HEK293 (cell line): ENCODE results near the gene FGFR3.

Experiments used
- GLIS2 ChIP-seq: fragments of 450-650 bp; formaldehyde crosslinking; IDR thresholded peaks from 2 replicates; pipeline ENCODE4 v1.5.1; 2016; ENCODE audit warnings: missing biosample characterization, missing genetic modification characterization
- KLF17 ChIP-seq: fragments of 450-650 bp; formaldehyde crosslinking; IDR thresholded peaks from 2 replicates; pipeline ENCODE4 v1.5.1; 2016; ENCODE audit warnings: missing biosample characterization, missing genetic modification characterization
- KLF8 ChIP-seq: fragments of 450-650 bp; formaldehyde crosslinking; IDR thresholded peaks from 2 replicates; pipeline ENCODE4 v1.5.1; 2016; ENCODE audit warnings: missing biosample characterization, missing genetic modification characterization
- MEIS1 ChIP-seq: sonication (generic); formaldehyde crosslinking; IDR thresholded peaks from 2 replicates; pipeline ENCODE4 v1.8.1; 2022; ENCODE audit warnings: missing genetic modification reagents, mild to moderate bottlenecking, borderline replicate concordance
- MZF1 ChIP-seq: fragments of 450-650 bp; formaldehyde crosslinking; IDR thresholded peaks from 2 replicates; pipeline ENCODE4 v1.5.1; 2017; ENCODE audit warnings: missing biosample characterization, missing genetic modification characterization, borderline replicate concordance
- ZBTB48 ChIP-seq: fragments of 450-650 bp; formaldehyde crosslinking; IDR thresholded peaks from 2 replicates; pipeline ENCODE4 v1.5.1; 2016; ENCODE audit warnings: missing biosample characterization, missing genetic modification characterization
- ZBTB8A ChIP-seq: fragments of 450-650 bp; formaldehyde crosslinking; IDR thresholded peaks from 2 replicates; pipeline ENCODE4 v1.5.1; 2016; ENCODE audit warnings: missing biosample characterization, missing genetic modification characterization
- ZFHX2 ChIP-seq: fragments of 450-650 bp; formaldehyde crosslinking; conservative IDR thresholded peaks from 2 replicates; pipeline ENCODE4 v1.5.1; 2016; ENCODE audit warnings: missing biosample characterization, missing genetic modification characterization
- ZFP41 ChIP-seq: fragments of 450-650 bp; formaldehyde crosslinking; IDR thresholded peaks from 2 replicates; pipeline ENCODE4 v1.5.1; 2016; ENCODE audit warnings: missing biosample characterization, missing genetic modification characterization, borderline replicate concordance
- ZNF2 ChIP-seq: fragments of 450-650 bp; formaldehyde crosslinking; IDR thresholded peaks from 2 replicates; pipeline ENCODE4 v1.5.1; 2016; ENCODE audit warnings: missing biosample characterization, missing genetic modification characterization
- ZNF214 ChIP-seq: fragments of 450-650 bp; formaldehyde crosslinking; IDR thresholded peaks from 2 replicates; pipeline ENCODE4 v1.5.1; 2017; ENCODE audit warnings: missing biosample characterization, mild to moderate bottlenecking, missing genetic modification characterization, borderline replicate concordance
- ZNF239 ChIP-seq: fragments of 450-650 bp; formaldehyde crosslinking; IDR thresholded peaks from 2 replicates; pipeline ENCODE4 v1.5.1; 2016; ENCODE audit warnings: missing biosample characterization, missing genetic modification characterization
- ZNF280C ChIP-seq: fragments of 450-650 bp; formaldehyde crosslinking; IDR thresholded peaks from 2 replicates; pipeline ENCODE4 v1.5.1; 2016; ENCODE audit warnings: missing biosample characterization, missing genetic modification characterization
- ZNF302 ChIP-seq: fragments of 450-650 bp; formaldehyde crosslinking; IDR thresholded peaks from 2 replicates; pipeline ENCODE4 v1.5.1; 2016; ENCODE audit warnings: missing biosample characterization, missing genetic modification characterization, low read depth
- ZNF37A ChIP-seq: fragments of 450-650 bp; IDR thresholded peaks from 2 replicates; pipeline ENCODE4 v1.5.1; 2018; ENCODE audit warnings: missing biosample characterization, missing genetic modification characterization
- ZNF391 ChIP-seq: fragments of 450-650 bp; formaldehyde crosslinking; IDR thresholded peaks from 2 replicates; pipeline ENCODE4 v1.5.1; 2016; ENCODE audit warnings: low read depth, missing biosample characterization, missing genetic modification characterization, borderline replicate concordance
- ZNF561 ChIP-seq: fragments of 450-650 bp; IDR thresholded peaks from 2 replicates; pipeline ENCODE4 v1.5.1; 2018; ENCODE audit warnings: missing biosample characterization, missing genetic modification characterization, borderline replicate concordance
- ZNF600 ChIP-seq: fragments of 450-650 bp; formaldehyde crosslinking; IDR thresholded peaks from 2 replicates; pipeline ENCODE4 v1.5.1; 2016; ENCODE audit warnings: missing biosample characterization, missing genetic modification characterization
- ZNF654 ChIP-seq: fragments of 450-650 bp; formaldehyde crosslinking; IDR thresholded peaks from 2 replicates; pipeline ENCODE4 v1.5.1; 2016; ENCODE audit warnings: low read depth, missing biosample characterization, missing genetic modification characterization
- ZNF670 ChIP-seq: fragments of 450-650 bp; formaldehyde crosslinking; IDR thresholded peaks from 2 replicates; pipeline ENCODE4 v1.5.1; 2016; ENCODE audit warnings: missing biosample characterization, missing genetic modification characterization, low read depth
- ZNF776 ChIP-seq: fragments of 450-650 bp; formaldehyde crosslinking; IDR thresholded peaks from 2 replicates; pipeline ENCODE4 v1.5.0; 2017; ENCODE audit warnings: missing biosample characterization, missing genetic modification characterization, borderline replicate concordance
- ZNF785 ChIP-seq: fragments of 450-650 bp; formaldehyde crosslinking; IDR thresholded peaks from 2 replicates; pipeline ENCODE4 v1.5.1; 2016; ENCODE audit warnings: missing biosample characterization, missing genetic modification characterization
- ZSCAN23 ChIP-seq: fragments of 450-650 bp; formaldehyde crosslinking; IDR thresholded peaks from 2 replicates; pipeline ENCODE4 v1.5.1; 2016; ENCODE audit warnings: missing biosample characterization, missing genetic modification characterization
- TF ChIP-seq, protein P1 (sequence below): fragments of 450-650 bp; formaldehyde crosslinking; IDR thresholded peaks from 2 replicates; pipeline ENCODE4 v1.5.1; 2016; ENCODE audit warnings: missing biosample characterization, missing genetic modification characterization
- TF ChIP-seq, protein P2 (sequence below): fragments of 450-650 bp; formaldehyde crosslinking; optimal IDR thresholded peaks from 2 replicates; pipeline ENCODE3; 2016; ENCODE audit warnings: missing biosample characterization, mild to moderate bottlenecking, missing genetic modification characterization
- TF ChIP-seq, protein P3 (sequence below): fragments of 450-650 bp; formaldehyde crosslinking; IDR thresholded peaks from 2 replicates; pipeline ENCODE4 v1.5.1; 2016; ENCODE audit warnings: missing biosample characterization, missing genetic modification characterization, low read depth
- TF ChIP-seq, protein P4 (sequence below): fragments of 450-650 bp; formaldehyde crosslinking; IDR thresholded peaks from 2 replicates; pipeline ENCODE4 v1.5.1; 2016; ENCODE audit warnings: missing biosample characterization, missing genetic modification characterization, borderline replicate concordance
- TF ChIP-seq, protein P5 (sequence below): fragments of 450-650 bp; formaldehyde crosslinking; IDR thresholded peaks from 2 replicates; pipeline ENCODE4 v1.5.1; 2016; ENCODE audit warnings: missing biosample characterization, missing genetic modification characterization

The FGFR3 gene

DNA sequence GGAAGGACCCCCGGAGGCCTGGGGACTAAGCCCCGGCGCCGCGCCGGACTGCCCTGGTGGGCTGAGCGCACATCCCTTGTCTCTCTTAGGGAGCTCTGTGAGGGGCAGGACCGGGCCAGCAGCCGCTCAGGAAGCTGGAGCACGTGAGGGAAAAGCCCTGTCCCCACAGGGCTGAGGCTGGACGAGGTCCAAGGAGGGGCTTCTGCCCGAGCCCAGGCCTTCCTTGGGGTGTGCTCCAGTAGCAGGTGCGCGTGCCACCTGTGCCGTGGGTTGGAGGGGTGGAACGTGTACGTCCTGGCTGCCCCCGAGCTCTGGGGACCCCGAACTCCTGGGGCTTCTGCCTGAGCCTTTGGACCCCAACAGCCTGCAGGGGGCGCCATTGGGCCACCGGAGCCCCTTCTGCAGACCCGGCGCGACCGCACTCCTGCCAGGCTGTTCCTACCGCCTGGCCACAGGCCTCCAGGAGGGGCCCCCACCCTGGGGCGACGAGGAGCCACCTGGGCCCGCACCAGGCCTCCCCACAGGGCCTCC, 44.6 kb upstream of the FGFR3 start (continued):
- TF ChIP-seq, protein P1, sequence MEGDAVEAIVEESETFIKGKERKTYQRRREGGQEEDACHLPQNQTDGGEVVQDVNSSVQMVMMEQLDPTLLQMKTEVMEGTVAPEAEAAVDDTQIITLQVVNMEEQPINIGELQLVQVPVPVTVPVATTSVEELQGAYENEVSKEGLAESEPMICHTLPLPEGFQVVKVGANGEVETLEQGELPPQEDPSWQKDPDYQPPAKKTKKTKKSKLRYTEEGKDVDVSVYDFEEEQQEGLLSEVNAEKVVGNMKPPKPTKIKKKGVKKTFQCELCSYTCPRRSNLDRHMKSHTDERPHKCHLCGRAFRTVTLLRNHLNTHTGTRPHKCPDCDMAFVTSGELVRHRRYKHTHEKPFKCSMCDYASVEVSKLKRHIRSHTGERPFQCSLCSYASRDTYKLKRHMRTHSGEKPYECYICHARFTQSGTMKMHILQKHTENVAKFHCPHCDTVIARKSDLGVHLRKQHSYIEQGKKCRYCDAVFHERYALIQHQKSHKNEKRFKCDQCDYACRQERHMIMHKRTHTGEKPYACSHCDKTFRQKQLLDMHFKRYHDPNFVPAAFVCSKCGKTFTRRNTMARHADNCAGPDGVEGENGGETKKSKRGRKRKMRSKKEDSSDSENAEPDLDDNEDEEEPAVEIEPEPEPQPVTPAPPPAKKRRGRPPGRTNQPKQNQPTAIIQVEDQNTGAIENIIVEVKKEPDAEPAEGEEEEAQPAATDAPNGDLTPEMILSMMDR (tag by site-specific recombination), result peak; percentile 85
- TF ChIP-seq, protein P2, sequence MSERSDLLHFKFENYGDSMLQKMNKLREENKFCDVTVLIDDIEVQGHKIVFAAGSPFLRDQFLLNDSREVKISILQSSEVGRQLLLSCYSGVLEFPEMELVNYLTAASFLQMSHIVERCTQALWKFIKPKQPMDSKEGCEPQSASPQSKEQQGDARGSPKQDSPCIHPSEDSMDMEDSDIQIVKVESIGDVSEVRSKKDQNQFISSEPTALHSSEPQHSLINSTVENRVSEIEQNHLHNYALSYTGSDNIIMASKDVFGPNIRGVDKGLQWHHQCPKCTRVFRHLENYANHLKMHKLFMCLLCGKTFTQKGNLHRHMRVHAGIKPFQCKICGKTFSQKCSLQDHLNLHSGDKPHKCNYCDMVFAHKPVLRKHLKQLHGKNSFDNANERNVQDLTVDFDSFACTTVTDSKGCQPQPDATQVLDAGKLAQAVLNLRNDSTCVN (tag by site-specific recombination), result peak; percentile 36
- TF ChIP-seq ZNF302 (no peak), ZNF37A (tag by site-specific recombination) (no peak), ZFHX2 (tag by site-specific recombination) (no peak), ZNF214 (no peak), KLF8 (tag by site-specific recombination) (0 out of 2 replicates have a peak, but pooled peaks have one; percentile 22), ZFP41 (no peak), ZNF654 (peak; percentile 77), ZBTB8A (peak; percentile 74), ZNF670 (tag by site-specific recombination) (no peak), ZNF2 (tag by site-specific recombination) (peak; percentile 62; the same call in 1 of the 2 replicates), ZBTB48 (tag by site-specific recombination) (peak; percentile 67), ZNF561 (tag by site-specific recombination) (0 out of 2 replicates have a peak, but pooled peaks have one; percentile 37), ZNF785 (no peak), ZSCAN23 (no peak), ZNF239 (tag by site-specific recombination) (no peak), ZNF776 (tag by site-specific recombination) (no peak), ZNF280C (tag by site-specific recombination) (no peak), GLIS2 (tag by site-specific recombination) (peak; percentile 74), MZF1 (tag by site-specific recombination) (no peak), MEIS1 (CRISPR knock-in tag) (no peak), ZNF391 (peak; percentile 43; the same call in 1 of the 2 replicates), ZNF600 (tag by site-specific recombination) (peak; percentile 60), KLF17 (tag by site-specific recombination) (peak; percentile 69; the same call in 1 of the 2 replicates)
- TF ChIP-seq, protein P3, sequence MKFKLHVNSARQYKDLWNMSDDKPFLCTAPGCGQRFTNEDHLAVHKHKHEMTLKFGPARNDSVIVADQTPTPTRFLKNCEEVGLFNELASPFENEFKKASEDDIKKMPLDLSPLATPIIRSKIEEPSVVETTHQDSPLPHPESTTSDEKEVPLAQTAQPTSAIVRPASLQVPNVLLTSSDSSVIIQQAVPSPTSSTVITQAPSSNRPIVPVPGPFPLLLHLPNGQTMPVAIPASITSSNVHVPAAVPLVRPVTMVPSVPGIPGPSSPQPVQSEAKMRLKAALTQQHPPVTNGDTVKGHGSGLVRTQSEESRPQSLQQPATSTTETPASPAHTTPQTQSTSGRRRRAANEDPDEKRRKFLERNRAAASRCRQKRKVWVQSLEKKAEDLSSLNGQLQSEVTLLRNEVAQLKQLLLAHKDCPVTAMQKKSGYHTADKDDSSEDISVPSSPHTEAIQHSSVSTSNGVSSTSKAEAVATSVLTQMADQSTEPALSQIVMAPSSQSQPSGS (tag by site-specific recombination), result no peak
- TF ChIP-seq, protein P4, sequence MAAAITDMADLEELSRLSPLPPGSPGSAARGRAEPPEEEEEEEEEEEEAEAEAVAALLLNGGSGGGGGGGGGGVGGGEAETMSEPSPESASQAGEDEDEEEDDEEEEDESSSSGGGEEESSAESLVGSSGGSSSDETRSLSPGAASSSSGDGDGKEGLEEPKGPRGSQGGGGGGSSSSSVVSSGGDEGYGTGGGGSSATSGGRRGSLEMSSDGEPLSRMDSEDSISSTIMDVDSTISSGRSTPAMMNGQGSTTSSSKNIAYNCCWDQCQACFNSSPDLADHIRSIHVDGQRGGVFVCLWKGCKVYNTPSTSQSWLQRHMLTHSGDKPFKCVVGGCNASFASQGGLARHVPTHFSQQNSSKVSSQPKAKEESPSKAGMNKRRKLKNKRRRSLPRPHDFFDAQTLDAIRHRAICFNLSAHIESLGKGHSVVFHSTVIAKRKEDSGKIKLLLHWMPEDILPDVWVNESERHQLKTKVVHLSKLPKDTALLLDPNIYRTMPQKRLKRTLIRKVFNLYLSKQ (tag by site-specific recombination), result no peak
- TF ChIP-seq, protein P5, sequence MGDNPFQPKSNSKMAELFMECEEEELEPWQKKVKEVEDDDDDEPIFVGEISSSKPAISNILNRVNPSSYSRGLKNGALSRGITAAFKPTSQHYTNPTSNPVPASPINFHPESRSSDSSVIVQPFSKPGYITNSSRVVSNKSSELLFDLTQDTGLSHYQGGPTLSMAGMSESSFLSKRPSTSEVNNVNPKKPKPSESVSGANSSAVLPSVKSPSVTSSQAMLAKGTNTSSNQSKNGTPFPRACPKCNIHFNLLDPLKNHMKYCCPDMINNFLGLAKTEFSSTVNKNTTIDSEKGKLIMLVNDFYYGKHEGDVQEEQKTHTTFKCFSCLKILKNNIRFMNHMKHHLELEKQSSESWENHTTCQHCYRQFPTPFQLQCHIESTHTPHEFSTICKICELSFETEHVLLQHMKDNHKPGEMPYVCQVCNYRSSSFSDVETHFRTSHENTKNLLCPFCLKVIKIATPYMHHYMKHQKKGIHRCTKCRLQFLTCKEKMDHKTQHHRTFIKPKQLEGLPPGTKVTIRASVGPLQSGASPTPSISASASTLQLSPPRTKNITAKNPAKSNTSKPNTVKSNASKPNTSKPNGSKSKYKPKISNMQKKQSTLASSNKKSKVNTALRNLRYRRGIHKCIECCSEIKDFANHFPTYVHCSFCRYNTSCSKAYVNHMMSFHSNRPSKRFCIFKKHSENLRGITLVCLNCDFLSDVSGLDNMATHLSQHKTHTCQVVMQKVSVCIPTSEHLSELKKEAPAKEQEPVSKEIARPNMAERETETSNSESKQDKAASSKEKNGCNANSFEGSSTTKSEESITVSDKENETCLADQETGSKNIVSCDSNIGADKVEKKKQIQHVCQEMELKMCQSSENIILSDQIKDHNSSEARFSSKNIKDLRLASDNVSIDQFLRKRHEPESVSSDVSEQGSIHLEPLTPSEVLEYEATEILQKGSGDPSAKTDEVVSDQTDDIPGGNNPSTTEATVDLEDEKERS, result no peak
